Heart right ventricle (tissue), 16 donors: ENCODE data around the gene XAGE5. TPM values are rescaled to one million over a fixed set of nuclear protein-coding genes. Genes with fewer than 3 reads are reported as not detected.
"Not testable (repeated sequence)": the region's sequence is repeated elsewhere in the genome, so short reads cannot be mapped to it uniquely, and the experiment has no call there.

ENCODE experiments used
- ATAC-seq, 8 donors: fragments of 200-7000 bp; cut with Tn5 transposase; one replicate each; pipeline ENCODE4 v1.9.1; 2020; ENCODE audit warnings: mild to moderate bottlenecking in 8 of 8, moderate library complexity in 8 of 8, moderate number of reproducible peaks in 1 of 8
- DNase-seq, 2 donors: peaks; one replicate each; pipeline ENCODE4 v3.0.0-alpha.2; 2020
- H3K27ac ChIP-seq, 10 donors: fragments of 200-600 bp; sonication (generic) in 2 of 10; one replicate each; pipeline versions ENCODE4 v1.5.0 to v1.8.0; 2020 to 2022; ENCODE audit warnings: mild to moderate bottlenecking in 3 of 10
- H3K27me3 ChIP-seq, 7 donors: fragments of 200-600 bp; one replicate each; pipeline ENCODE4 v1.8.0; 2021 to 2022; ENCODE audit warnings: mild to moderate bottlenecking in 2 of 7
- H3K36me3 ChIP-seq, 9 donors: fragments of 200-600 bp; sonication (generic) in 1 of 9; one replicate each; pipeline versions ENCODE4 v1.5.0 to v1.8.0; 2020 to 2022; ENCODE audit warnings: mild to moderate bottlenecking in 2 of 9
- H3K4me1 ChIP-seq, 9 donors: fragments of 200-600 bp; sonication (generic) in 1 of 9; one replicate each; pipeline versions ENCODE4 v1.5.0 to v1.8.0; 2020 to 2022; ENCODE audit warnings: mild to moderate bottlenecking in 4 of 9
- H3K4me3 ChIP-seq, 10 donors: fragments of 200-600 bp; sonication (generic) in 2 of 10; one replicate each; pipeline versions ENCODE4 v1.5.0 to v1.8.0; 2020 to 2022; ENCODE audit warnings: mild to moderate bottlenecking in 7 of 10, moderate library complexity in 2 of 10
- H3K9me3 ChIP-seq, 11 donors: fragments of 200-600 bp in 10 of 11; sonication (generic) in 2 of 11; one replicate each; pipeline versions ENCODE4 v1.5.0 to v1.8.0; 2013 to 2022; ENCODE audit warnings: mild to moderate bottlenecking in 2 of 11, control low read depth in 1 of 11, moderate library complexity in 1 of 11
- CTCF ChIP-seq, 9 donors: fragments of 200-600 bp; sonication (generic) in 2 of 9; IDR thresholded peaks; one replicate each; pipeline versions ENCODE4 v1.5.0 to v1.8.0; 2021 to 2022; ENCODE audit warnings: antibody characterized with exemption in 9 of 9, mild to moderate bottlenecking in 5 of 9, moderate library complexity in 1 of 9
- WGBS, 2 donors: extraction: QIAGEN DNeasy Blood & Tissue Kit; methylation state at CpG; one replicate each; pipeline ENCODE4 v1.1.7; 2013; ENCODE audit warnings: inconsistent platforms in 1 of 2; 5-methylcytosine and 5-hydroxymethylcytosine counted together
- intact Hi-C, 10 donors: fragments of 100-400 bp; cut with DNase I; formaldehyde crosslinking; loops; one replicate each; pipeline versions ENCODE4 v1.11.1 to v1.14.2; 2022
- polyA plus RNA-seq, 2 donors: library from polyadenylated mRNA; stranded (reverse); fragments of 200-250 nt; gene quantifications; one replicate each; pipeline ENCODE4 v1.2.3, GENCODE V29; 2013
- total RNA-seq, 10 donors: library from RNA; stranded (reverse); fragmentation: NEBNext Ultra II Directional in 3 of 10; extraction: Animal tissue kit (Norgen Biotek cat#: 25700) in 3 of 10; gene quantifications; one replicate each; pipeline versions ENCODE4 v1.2.1 to v1.2.4, GENCODE V29; 2021 to 2023
- donor health status: Arrhythmogenic right ventricular cardiomyopathy.
- donor health status: ischemic (EF 13 %, LVEDD 7.1; RV severe dilation, severe dysfunction).
- donor health status: healthy with polysubstance abuse.
- donor health status: DM: no; HTN: yes; CAD: no.
- donor health status: DM: no; HTN: no; CAD: no.
- donor health status: ischemic (EF 25% LVEDD 6.9; RV normal size, moderate dysfunction).
- donor health status: ischemic (EF 25% LVEDD 5.7; RV mildly dilated, moderate dysfunction).
- donor health status: healthy.
- donor health status: DM: yes; HTN: yes; CAD: no.
- donor health status: Ischemic cardiomyopathy.
- donor health status: ischemic (EF 35%, LVEDD 5.7; RV mildly dilated, moderate dysfunction).
- donor health status: nonischemic (EF 11% LVEDD 7.7; RV severe dilation, severe dysfunction).
- donor health status: DM: yes; HTN: yes; CAD: no.
- donor health status: PGD.
- donor health status: ischemic (EF 29% LVEDD 5.4; RV normal size, mild dysfunction).
- donor health status: nonischemic (EF 23%, LVEDD 6.1; RV moderate dilation, normal function).

The XAGE5 gene
- total and polyA plus RNA-seq, 12 donors: not detected

GRCh38 chrX:52821079-52821760 is 10.1 kb downstream of the XAGE5 start:
- Histone ChIP-seq H3K36me3 (no peaks in the 10 kb centered on the region), H3K9me3 (no peaks in the 10 kb centered on the region), H3K27ac (no peak overlapping the region), H3K4me3 (no peak overlapping the region), H3K4me1 (no peaks in the 10 kb centered on the region), H3K27me3 (peaks cover 0 to 78% (median 0%) of the 10 kb centered on the region in 7 donors)
- 83 to 87% methylated on average over 11 of the region's 11 CpGs for WGBS, 2 donors
- no peak for DNase-seq
- intact Hi-C loops: no loop called here
- no peak for TF ChIP-seq CTCF (IDR thresholded peaks at IDR 0.05)
- ATAC-seq: no peak

GRCh38 chrX:52824608-52825007 is 13.5 kb downstream of the XAGE5 start:
- intact Hi-C loops: no loop called here
- Histone ChIP-seq H3K4me3 (no peak overlapping the region), H3K27ac (no peak overlapping the region), H3K27me3 (peaks cover 0 to 44% (median 0%) of the 10 kb centered on the region in 7 donors), H3K9me3 (no peaks in the 10 kb centered on the region), H3K36me3 (no peaks in the 10 kb centered on the region), H3K4me1 (no peaks in the 10 kb centered on the region)
- WGBS, 2 donors: 74 to 76% methylated on average over 2 of the region's 2 CpGs
- DNase-seq (no peak), ATAC-seq (no peak)
- no peak for TF ChIP-seq CTCF (IDR thresholded peaks at IDR 0.05)

GRCh38 chrX:52830551-52830950 is 19.5 kb downstream of the XAGE5 start:
- intact Hi-C loops: no loop called here
- no peaks in the 10 kb centered on the region for H3K4me1 ChIP-seq
- H3K27ac ChIP-seq: no peak overlapping the region
- no peaks in the 10 kb centered on the region for H3K36me3 ChIP-seq
- no peaks in the 10 kb centered on the region for H3K9me3 ChIP-seq
- DNase-seq (no peak), ATAC-seq (no peak)
- H3K4me3 ChIP-seq: no peak overlapping the region
- no peak for TF ChIP-seq CTCF (IDR thresholded peaks at IDR 0.05)
- whole genome bisulfite sequencing, 2 donors: 52 to 54% methylated on average over 3 of the region's 3 CpGs
- H3K27me3 ChIP-seq: peaks cover 0 to 39% (median 0%) of the 10 kb centered on the region in 7 donors

GRCh38 chrX:52839137-52839536 is 28.1 kb downstream of the XAGE5 start:
- Histone ChIP-seq H3K27me3 (peaks cover 0 to 32% (median 0%) of the 10 kb centered on the region in 7 donors), H3K9me3 (peaks cover 0 to 12% (median 0%) of the 10 kb centered on the region in 11 donors), H3K4me3 (no peak overlapping the region), H3K27ac (no peak overlapping the region), H3K4me1 (no peaks in the 10 kb centered on the region), H3K36me3 (no peaks in the 10 kb centered on the region)
- WGBS, 2 donors: 62 to 72% methylated on average over 2 of the region's 2 CpGs
- DNase-seq: no peak
- no peak for TF ChIP-seq CTCF (IDR thresholded peaks at IDR 0.05)
- ATAC-seq: no peak
- intact Hi-C loops: no loop called here

- H3K9me3 ChIP-seq, H3K36me3 ChIP-seq, H3K4me1 ChIP-seq, intact Hi-C loops, DNase-seq, H3K27ac ChIP-seq, H3K4me3 ChIP-seq, ATAC-seq: not testable (repeated sequence)
- 82 to 83% methylated on average over 3 of the region's 3 CpGs for WGBS, 2 donors
- H3K27me3 ChIP-seq: peaks cover 0 to 24% (median 0%) of the 10 kb centered on the region in 7 donors
Measured at GRCh38 chrX:52843619-52844018, 32.5 kb downstream of the XAGE5 start.
